Astrocyte (in vitro differentiated cells and primary cell): ENCODE measurements around the gene SLIT3.

Source experiments
- CTCF ChIP-seq: IDR thresholded peaks from 2 replicates; pipeline ENCODE4 v1.5.1; 2011; ENCODE audit warnings: low read depth, mild to moderate bottlenecking, inconsistent platforms, low read length, moderate library complexity; ENCODE audit not compliant: insufficient read depth
- EZH2 ChIP-seq: IDR thresholded peaks from 2 replicates; pipeline ENCODE4 v1.6.1; 2012; ENCODE audit warnings: mild to moderate bottlenecking, low read length, inconsistent platforms; ENCODE audit not compliant: insufficient read depth

GRCh38 chr5:168696611-168697010 lies 604.3 kb downstream of the SLIT3 start:
- TF ChIP-seq CTCF (no peak), EZH2 (no peak)
